ENCODE results near the gene EGFL7. TPM values are rescaled to one million over a fixed set of nuclear protein-coding genes. Genes with fewer than 3 reads are reported as not detected.

Gene EGFL7
- polyA plus RNA-seq, 3 donors = 1.3 to 2.8 (median 2.2) TPM

- no peak overlapping the region for H3K4me3 ChIP-seq (replicated peaks in 1 of 3; ENCODE audit: low read depth in 2 of 3, low read length in 3 of 3)
Observed at GRCh38 chr9:136666372-136667213, 3.9 kb downstream of the EGFL7 start.

More at GRCh38 chr9:136666372-136667213, 3.9 kb downstream of the EGFL7 start:
- Histone ChIP-seq H3K79me2 (ENCODE audit: insufficient read depth, low read length) (no peaks in the 10 kb centered on the region), H3K27me3 (ENCODE audit: control insufficient read depth in 2 of 2, insufficient read depth in 2 of 2, low read length in 2 of 2) (peaks cover 43 to 73% of the 10 kb centered on the region in 2 donors), H3K4me2 (replicated peaks; ENCODE audit: extremely low read depth, low read length, poor library complexity, severe bottlenecking) (peak overlapping the region; percentile 41), H2AFZ (ENCODE audit: insufficient read depth, low read depth, low read length, poor library complexity, severe bottlenecking) (no peak overlapping the region), H4K20me1 (ENCODE audit: insufficient read depth, low read length) (peaks cover 6% of the 10 kb centered on the region), H3K4me1 (ENCODE audit: control insufficient read depth in 1 of 2, insufficient read depth in 2 of 2, low read length in 2 of 2) (peaks cover 4 to 19% of the 10 kb centered on the region in 2 donors), H3K27ac (ENCODE audit: low read depth in 1 of 2, low read length in 2 of 2) (no peak overlapping the region), H3K36me3 (replicated peaks in 1 of 2; ENCODE audit: control insufficient read depth in 1 of 2, insufficient read depth in 2 of 2, low read length in 2 of 2) (no peaks in the 10 kb centered on the region), H3K9me3 (replicated peaks in 1 of 2; ENCODE audit: control insufficient read depth in 1 of 2, insufficient read depth in 1 of 2, low read length in 2 of 2) (no peaks in the 10 kb centered on the region), H3K9ac (ENCODE audit: insufficient read depth, low read length, poor library complexity, severe bottlenecking) (no peak overlapping the region)
- Mint-ChIP-seq H3K4me1 (peaks cover 8% of the 10 kb centered on the region), H3K27ac (no peak overlapping the region), H3K4me3 (peak overlapping the region; percentile 50 to 78), H3K36me3 (no peaks in the 10 kb centered on the region), H3K9me3 (peaks cover 0 to 12% (median 5%) of the 10 kb centered on the region in 7 donors), H3K27me3 (ENCODE audit: low read depth in 3 of 3) (peaks cover 61 to 82% (median 63%) of the 10 kb centered on the region in 3 donors)
- TF ChIP-seq CTCF (IDR thresholded peaks at IDR 0.05) = no peak
- intact Hi-C loops (cut with micrococcal nuclease) = no loop called here
- DNase-seq = no peak
- 14% methylated on average over 30 of the region's 35 CpGs for WGBS (ENCODE audit: insufficient coverage)
